HEK293 (cell line): Measurements from ENCODE around the gene BEST3.
A peak's percentile ranks its signal among the peaks of the same experiment; 100 is the strongest.

Experiments
- CTCF ChIA-PET: fragments of 350-600 bp; formaldehyde crosslinking; extraction: SDS; loops from one replicate; lab custom pipeline; 2021; ENCODE audit warnings: antibody characterized with exemption; lab: Yijun Ruan, JAX
- POLR2A ChIA-PET: fragments of 300-600 bp; formaldehyde crosslinking; extraction: SDS; loops from one replicate; lab custom pipeline; 2020; ENCODE audit warnings: antibody characterized with exemption, inconsistent platforms; lab: Yijun Ruan, JAX
- H3K27ac ChIP-seq: fragments of 200-500 bp; sonication (Bioruptor generic); 2 replicates; pipeline ENCODE4 v1.5.1; 2014; ENCODE audit warnings: low read depth, low read length, control low read depth, inconsistent platforms; ENCODE audit errors: extremely low read depth
- H3K36me3 ChIP-seq, 2 experiments: fragments of 200-500 bp in 1 of 2; sonication (Bioruptor generic) in 1 of 2; 1 replicate in 1 of 2; 2 replicates in 1 of 2; pipeline ENCODE4 v1.5.1; 2014 to 2017; ENCODE audit warnings: inconsistent platforms in 2 of 2, low read length in 2 of 2; ENCODE audit not compliant: control insufficient read depth in 2 of 2, insufficient read depth in 1 of 2
- H3K4me1 ChIP-seq: fragments of 200-500 bp; sonication (Bioruptor generic); 2 replicates; pipeline ENCODE4 v1.5.1; 2014; ENCODE audit warnings: mild to moderate bottlenecking, low read length, inconsistent platforms; ENCODE audit not compliant: control insufficient read depth, insufficient read depth
- H3K4me3 ChIP-seq: 2 replicates; pipeline ENCODE4 v1.5.1; 2011; ENCODE audit warnings: low read depth, mild to moderate bottlenecking, control low read depth, low read length, moderate library complexity
- H3K9me3 ChIP-seq: fragments of 200-500 bp; sonication (Bioruptor generic); 2 replicates; pipeline ENCODE4 v1.5.1; 2014; ENCODE audit warnings: low read depth, low read length, inconsistent platforms; ENCODE audit not compliant: control insufficient read depth, insufficient read depth
- CTCF ChIP-seq: fragments of 450-650 bp; formaldehyde crosslinking; IDR thresholded peaks from 2 replicates; pipeline ENCODE4 v1.5.1; 2016; ENCODE audit warnings: missing biosample characterization, missing genetic modification characterization
- GFI1B ChIP-seq: fragments of 450-650 bp; formaldehyde crosslinking; IDR thresholded peaks from 2 replicates; pipeline ENCODE4 v1.5.1; 2016; ENCODE audit warnings: missing biosample characterization, missing genetic modification characterization
- GLIS1 ChIP-seq: fragments of 450-650 bp; formaldehyde crosslinking; IDR thresholded peaks from 2 replicates; pipeline ENCODE4 v1.5.1; 2016; ENCODE audit warnings: missing biosample characterization, missing genetic modification characterization
- HIC1 ChIP-seq: fragments of 450-650 bp; formaldehyde crosslinking; IDR thresholded peaks from 2 replicates; pipeline ENCODE4 v1.5.1; 2016; ENCODE audit warnings: missing biosample characterization, missing genetic modification characterization
- PRDM4 ChIP-seq: fragments of 450-650 bp; formaldehyde crosslinking; IDR thresholded peaks from 2 replicates; pipeline ENCODE4 v1.5.1; 2017; ENCODE audit warnings: missing biosample characterization, missing genetic modification characterization
- SP7 ChIP-seq: fragments of 450-650 bp; formaldehyde crosslinking; IDR thresholded peaks from 2 replicates; pipeline ENCODE4 v1.5.1; 2016; ENCODE audit warnings: missing biosample characterization, missing genetic modification characterization
- YY1 ChIP-seq: fragments of 450-650 bp; formaldehyde crosslinking; IDR thresholded peaks from 2 replicates; pipeline ENCODE4 v1.5.1; 2018; ENCODE audit warnings: missing biosample characterization, missing genetic modification characterization
- YY2 ChIP-seq: fragments of 450-650 bp; formaldehyde crosslinking; IDR thresholded peaks from 2 replicates; pipeline ENCODE4 v1.5.1; 2016; ENCODE audit warnings: missing biosample characterization, missing genetic modification characterization
- ZFP41 ChIP-seq: fragments of 450-650 bp; formaldehyde crosslinking; IDR thresholded peaks from 2 replicates; pipeline ENCODE4 v1.5.1; 2016; ENCODE audit warnings: missing biosample characterization, missing genetic modification characterization, borderline replicate concordance
- ZNF174 ChIP-seq: fragments of 450-650 bp; formaldehyde crosslinking; IDR thresholded peaks from 2 replicates; pipeline ENCODE4 v1.5.0; 2017; ENCODE audit warnings: missing biosample characterization, mild to moderate bottlenecking, missing genetic modification characterization
- ZNF274 ChIP-seq, 2 experiments: fragments of 200-500 bp in 1 of 2; fragments of 450-650 bp in 1 of 2; sonication (Bioruptor generic) in 1 of 2; formaldehyde crosslinking in 1 of 2; IDR thresholded peaks; 2 replicates each; pipeline versions ENCODE4 v1.5.1 to v1.6.1; 2014 to 2016; ENCODE audit warnings: borderline replicate concordance in 1 of 2, inconsistent platforms in 1 of 2, low read length in 1 of 2, missing biosample characterization in 1 of 2, missing genetic modification characterization in 1 of 2
- ZNF350 ChIP-seq: fragments of 450-650 bp; formaldehyde crosslinking; IDR thresholded peaks from 2 replicates; pipeline ENCODE4 v1.5.0; 2017; ENCODE audit warnings: missing biosample characterization, mild to moderate bottlenecking, missing genetic modification characterization
- ZNF404 ChIP-seq: fragments of 450-650 bp; formaldehyde crosslinking; IDR thresholded peaks from 2 replicates; pipeline ENCODE4 v1.5.1; 2017; ENCODE audit warnings: missing biosample characterization, missing genetic modification characterization
- ZNF48 ChIP-seq: fragments of 450-650 bp; formaldehyde crosslinking; IDR thresholded peaks from 2 replicates; pipeline ENCODE4 v1.5.1; 2016; ENCODE audit warnings: missing biosample characterization, missing genetic modification characterization
- ZNF501 ChIP-seq: fragments of 450-650 bp; formaldehyde crosslinking; IDR thresholded peaks from 2 replicates; pipeline ENCODE4 v1.5.1; 2016; ENCODE audit warnings: missing biosample characterization, missing genetic modification characterization
- ZNF558 ChIP-seq: fragments of 450-650 bp; formaldehyde crosslinking; IDR thresholded peaks from 2 replicates; pipeline ENCODE4 v1.5.1; 2016; ENCODE audit warnings: missing biosample characterization, missing genetic modification characterization
- ZNF654 ChIP-seq: fragments of 450-650 bp; formaldehyde crosslinking; IDR thresholded peaks from 2 replicates; pipeline ENCODE4 v1.5.1; 2016; ENCODE audit warnings: low read depth, missing biosample characterization, missing genetic modification characterization
- ZNF658 ChIP-seq: fragments of 450-650 bp; formaldehyde crosslinking; IDR thresholded peaks from 2 replicates; pipeline ENCODE4; 2016; ENCODE audit warnings: missing biosample characterization, missing genetic modification characterization
- ZNF664 ChIP-seq: fragments of 450-650 bp; formaldehyde crosslinking; IDR thresholded peaks from 2 replicates; pipeline ENCODE4 v1.5.1; 2016; ENCODE audit warnings: missing biosample characterization, missing genetic modification characterization
- ZNF677 ChIP-seq: fragments of 450-650 bp; IDR thresholded peaks from 2 replicates; pipeline ENCODE4 v1.5.0; 2018; ENCODE audit warnings: missing biosample characterization, mild to moderate bottlenecking, missing genetic modification characterization, moderate library complexity
- ZNF701 ChIP-seq: fragments of 450-650 bp; formaldehyde crosslinking; IDR thresholded peaks from 2 replicates; pipeline ENCODE4 v1.5.1; 2016; ENCODE audit warnings: missing biosample characterization, missing genetic modification characterization
- ZNF768 ChIP-seq: fragments of 450-650 bp; formaldehyde crosslinking; IDR thresholded peaks from 2 replicates; pipeline ENCODE4 v1.5.1; 2018; ENCODE audit warnings: missing biosample characterization, mild to moderate bottlenecking, missing genetic modification characterization
- ZNF777 ChIP-seq: fragments of 450-650 bp; formaldehyde crosslinking; IDR thresholded peaks from 2 replicates; pipeline ENCODE4 v1.5.1; 2017; ENCODE audit warnings: missing biosample characterization, missing genetic modification characterization, borderline replicate concordance
- ZSCAN23 ChIP-seq: fragments of 450-650 bp; formaldehyde crosslinking; IDR thresholded peaks from 2 replicates; pipeline ENCODE4 v1.5.1; 2016; ENCODE audit warnings: missing biosample characterization, missing genetic modification characterization
- TF ChIP-seq, protein P1 (sequence below): fragments of 450-650 bp; formaldehyde crosslinking; IDR thresholded peaks from 2 replicates; pipeline ENCODE4 v1.5.1; 2016; ENCODE audit warnings: missing biosample characterization, missing genetic modification characterization

Gene BEST3

DNA sequence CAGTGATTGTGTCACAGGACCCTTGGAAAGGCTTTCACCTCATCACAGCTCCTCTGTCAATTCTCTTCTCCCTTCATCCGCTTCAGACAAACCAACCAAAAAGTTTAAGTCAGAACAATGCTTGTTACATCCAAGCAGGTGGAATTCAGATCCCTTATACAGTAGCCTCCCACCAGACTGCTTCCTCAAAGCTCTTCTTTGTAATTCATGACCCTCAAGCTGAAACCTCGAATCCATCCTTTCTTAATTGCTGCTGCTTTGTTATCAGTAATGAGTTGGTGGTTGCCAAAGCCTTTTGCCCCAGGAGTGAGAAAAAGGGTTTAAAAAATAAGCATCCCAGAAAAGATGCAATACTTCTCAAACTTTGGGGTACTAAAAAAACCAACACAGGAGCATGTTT lies 9.5 kb downstream of the BEST3 start:
- ChIA-PET CTCF (interaction anchor here (0.7 to 1.0 kb wide), 3 partner anchors 18 to 211 kb away, joined by 3 read pairs; no protein-coding TSS in a partner anchor), POLR2A (no interaction called here)
- no peak overlapping the region for H3K27ac ChIP-seq

DNA sequence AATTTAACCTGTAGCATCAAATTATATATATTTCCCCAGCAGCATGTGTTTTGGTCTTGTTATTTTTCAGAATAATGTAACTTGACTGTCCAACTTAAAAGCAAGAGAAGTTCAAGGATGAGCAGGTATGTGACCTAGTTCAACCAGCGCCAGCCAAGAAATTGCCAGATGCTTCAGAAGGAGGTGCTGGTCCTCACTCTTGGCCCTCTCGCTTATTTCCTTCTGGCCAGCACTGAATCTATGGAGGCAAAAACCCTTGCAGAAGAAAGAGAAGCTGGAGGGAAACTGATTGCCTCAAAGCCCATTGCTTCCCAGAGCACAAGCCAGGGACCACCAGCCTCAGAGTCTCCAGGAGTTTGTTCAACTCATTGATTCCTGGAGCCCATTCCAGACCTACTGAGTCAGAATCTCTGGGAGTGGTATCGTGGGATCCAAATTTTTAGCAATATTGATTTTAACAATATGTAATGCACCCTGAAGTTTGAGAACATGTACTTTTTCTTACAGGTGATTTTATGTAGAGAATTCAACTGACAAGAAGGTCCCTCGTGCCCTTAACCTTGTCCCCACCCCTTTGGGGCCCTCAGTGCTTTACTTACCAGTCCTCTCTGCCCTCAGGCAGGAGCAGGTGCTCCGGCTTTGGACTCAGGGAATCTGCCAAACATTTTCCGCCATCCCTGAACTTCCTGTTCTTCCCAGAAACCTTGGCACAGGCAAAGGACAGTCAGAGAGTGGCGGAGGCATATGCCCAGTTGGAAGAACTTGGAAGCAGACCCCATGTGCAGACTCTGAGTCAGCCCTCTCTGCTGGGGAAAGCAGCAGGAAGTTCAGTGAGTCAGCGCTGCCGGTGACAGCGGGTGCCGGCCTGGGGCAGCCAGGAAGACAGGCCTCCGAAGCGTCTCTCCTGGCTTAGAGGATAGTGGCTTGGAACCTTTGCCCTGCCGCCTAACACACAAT lies 10.4 kb downstream of the BEST3 start:
- Histone ChIP-seq H3K27ac (no peak overlapping the region), H3K9me3 (no peaks in the 10 kb centered on the region), H3K36me3 (no peaks in the 10 kb centered on the region), H3K4me1 (0 out of 2 replicates have a peak, but pooled peaks cover 2% of the 10 kb centered on the region), H3K4me3 (no peak overlapping the region)
- ChIA-PET POLR2A (no interaction called here), CTCF (interaction anchor here (0.7 to 0.8 kb wide), 2 partner anchors 19 to 43 kb away, joined by 3 read pairs; no protein-coding TSS in a partner anchor)
- TF ChIP-seq ZFP41 (no peak), ZNF174 (tag by site-specific recombination) (no peak), ZNF654 (tag by site-specific recombination) (no peak), GLIS1 (peak; percentile 90), ZNF658 (tag by site-specific recombination) (no peak), YY2 (tag by site-specific recombination) (no peak), ZNF350 (tag by site-specific recombination) (no peak), ZSCAN23 (tag by site-specific recombination) (no peak), ZNF777 (tag by site-specific recombination) (no peak), SP7 (peak; percentile 53), ZNF558 (tag by site-specific recombination) (0 out of 2 replicates have a peak, but pooled peaks have one; percentile 19), ZNF48 (no peak), CTCF (tag by site-specific recombination) (no peak), HIC1 (tag by site-specific recombination) (peak; percentile 81), ZNF701 (tag by site-specific recombination) (no peak), ZNF677 (no peak), ZNF274 (IDR thresholded peaks at IDR 0.05; ENCODE audit: low read length) (no peak), ZNF274 (tag by site-specific recombination; IDR thresholded peaks at IDR 0.05; ENCODE audit: borderline replicate concordance) (no peak), ZNF768 (no peak)

More for the DNA sequence above, 9.5 kb downstream of the BEST3 start:
- H3K9me3 ChIP-seq, result no peaks in the 10 kb centered on the region
- H3K36me3 ChIP-seq, result no peaks in the 10 kb centered on the region
- TF ChIP-seq YY1 (tag by site-specific recombination) (no peak), GFI1B (no peak), ZNF404 (tag by site-specific recombination) (no peak), PRDM4 (no peak), ZNF501 (tag by site-specific recombination) (no peak), ZNF664 (tag by site-specific recombination) (no peak), ZNF654 (tag by site-specific recombination) (no peak)
- TF ChIP-seq, protein P1, sequence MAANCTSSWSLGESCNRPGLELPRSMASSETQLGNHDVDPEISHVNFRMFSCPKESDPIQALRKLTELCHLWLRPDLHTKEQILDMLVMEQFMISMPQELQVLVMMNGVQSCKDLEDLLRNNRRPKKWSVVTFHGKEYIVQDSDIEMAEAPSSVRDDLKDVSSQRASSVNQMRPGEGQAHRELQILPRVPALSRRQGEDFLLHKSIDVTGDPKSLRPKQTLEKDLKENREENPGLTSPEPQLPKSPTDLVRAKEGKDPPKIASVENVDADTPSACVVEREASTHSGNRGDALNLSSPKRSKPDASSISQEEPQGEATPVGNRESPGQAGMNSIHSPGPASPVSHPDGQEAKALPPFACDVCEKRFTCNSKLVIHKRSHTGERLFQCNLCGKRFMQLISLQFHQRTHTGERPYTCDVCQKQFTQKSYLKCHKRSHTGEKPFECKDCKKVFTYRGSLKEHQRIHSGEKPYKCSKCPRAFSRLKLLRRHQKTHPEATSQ (tag by site-specific recombination), result no peak
- H3K4me3 ChIP-seq, result no peak overlapping the region
- 0 out of 2 replicates have a peak, but pooled peaks cover 2% of the 10 kb centered on the region for H3K4me1 ChIP-seq
